C4-2B (cell line): ENCODE results near the gene RBM14.

Source experiments
- ZFX ChIP-seq: fragments of 450-650 bp; IDR thresholded peaks from 2 replicates; pipeline ENCODE4 v1.6.1; 2017
- TF ChIP-seq, protein P1 (sequence below): fragments of 450-650 bp; conservative IDR thresholded peaks from 2 replicates; pipeline ENCODE4 v1.5.1; 2017; ENCODE audit warnings: mild to moderate bottlenecking

DNA sequence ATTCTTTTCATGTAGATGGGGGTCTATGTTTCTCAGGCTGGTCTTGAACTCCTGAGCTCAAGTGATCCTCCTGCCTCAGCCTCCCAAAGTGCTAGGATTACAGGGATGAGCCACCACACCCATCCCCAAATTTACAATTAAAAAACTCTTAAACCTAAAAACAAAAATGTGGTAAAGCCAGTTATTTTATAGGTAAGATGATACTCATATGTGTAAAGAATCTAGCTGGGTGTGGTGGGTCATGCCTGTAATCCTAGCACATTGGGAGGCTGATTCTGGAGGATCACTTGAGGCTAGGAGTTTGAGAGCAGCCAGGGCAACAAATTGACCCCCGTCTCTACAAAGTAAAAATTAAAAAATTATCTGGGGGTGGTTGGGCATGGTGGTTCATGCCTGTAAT, 4.0 kb upstream of the RBM14 start:
- TF ChIP-seq, protein P1, sequence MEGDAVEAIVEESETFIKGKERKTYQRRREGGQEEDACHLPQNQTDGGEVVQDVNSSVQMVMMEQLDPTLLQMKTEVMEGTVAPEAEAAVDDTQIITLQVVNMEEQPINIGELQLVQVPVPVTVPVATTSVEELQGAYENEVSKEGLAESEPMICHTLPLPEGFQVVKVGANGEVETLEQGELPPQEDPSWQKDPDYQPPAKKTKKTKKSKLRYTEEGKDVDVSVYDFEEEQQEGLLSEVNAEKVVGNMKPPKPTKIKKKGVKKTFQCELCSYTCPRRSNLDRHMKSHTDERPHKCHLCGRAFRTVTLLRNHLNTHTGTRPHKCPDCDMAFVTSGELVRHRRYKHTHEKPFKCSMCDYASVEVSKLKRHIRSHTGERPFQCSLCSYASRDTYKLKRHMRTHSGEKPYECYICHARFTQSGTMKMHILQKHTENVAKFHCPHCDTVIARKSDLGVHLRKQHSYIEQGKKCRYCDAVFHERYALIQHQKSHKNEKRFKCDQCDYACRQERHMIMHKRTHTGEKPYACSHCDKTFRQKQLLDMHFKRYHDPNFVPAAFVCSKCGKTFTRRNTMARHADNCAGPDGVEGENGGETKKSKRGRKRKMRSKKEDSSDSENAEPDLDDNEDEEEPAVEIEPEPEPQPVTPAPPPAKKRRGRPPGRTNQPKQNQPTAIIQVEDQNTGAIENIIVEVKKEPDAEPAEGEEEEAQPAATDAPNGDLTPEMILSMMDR = no peak
- no peak for TF ChIP-seq ZFX
